Adipocyte (in vitro differentiated cells): ENCODE data around the gene TSKU.
"Not testable (repeated sequence)": the region's sequence is repeated elsewhere in the genome, so short reads cannot be mapped to it uniquely, and the experiment has no call there.

Experiments used
- DNase-seq: peaks from one replicate; pipeline ENCODE4 v3.0.0-alpha.2; 2015; ENCODE audit warnings: low read depth
- H3K27me3 ChIP-seq: replicated peaks from 2 replicates; pipeline ENCODE4 v1.7.0; 2013; ENCODE audit warnings: mild to moderate bottlenecking, low read length, moderate library complexity; ENCODE audit not compliant: control insufficient read depth, insufficient read depth
- H3K36me3 ChIP-seq: 2 replicates; pipeline ENCODE4 v1.7.0; 2013; ENCODE audit warnings: low read length, mild to moderate bottlenecking, moderate library complexity; ENCODE audit not compliant: control insufficient read depth, insufficient read depth, severe bottlenecking
- H3K4me1 ChIP-seq: 2 replicates; pipeline ENCODE4 v1.7.0; 2013; ENCODE audit warnings: mild to moderate bottlenecking, low read length, moderate library complexity; ENCODE audit not compliant: control insufficient read depth, insufficient read depth
- H3K4me3 ChIP-seq: 2 replicates; pipeline ENCODE4 v1.7.0; 2013; ENCODE audit warnings: mild to moderate bottlenecking, low read length, moderate library complexity
- H3K9ac ChIP-seq: 2 replicates; pipeline ENCODE4 v1.7.0; 2013; ENCODE audit warnings: mild to moderate bottlenecking, low read length, moderate library complexity
- H3K9me3 ChIP-seq: 2 replicates; pipeline ENCODE4 v1.7.0; 2013; ENCODE audit warnings: mild to moderate bottlenecking, low read length, moderate library complexity; ENCODE audit not compliant: control insufficient read depth

Gene TSKU

DNA sequence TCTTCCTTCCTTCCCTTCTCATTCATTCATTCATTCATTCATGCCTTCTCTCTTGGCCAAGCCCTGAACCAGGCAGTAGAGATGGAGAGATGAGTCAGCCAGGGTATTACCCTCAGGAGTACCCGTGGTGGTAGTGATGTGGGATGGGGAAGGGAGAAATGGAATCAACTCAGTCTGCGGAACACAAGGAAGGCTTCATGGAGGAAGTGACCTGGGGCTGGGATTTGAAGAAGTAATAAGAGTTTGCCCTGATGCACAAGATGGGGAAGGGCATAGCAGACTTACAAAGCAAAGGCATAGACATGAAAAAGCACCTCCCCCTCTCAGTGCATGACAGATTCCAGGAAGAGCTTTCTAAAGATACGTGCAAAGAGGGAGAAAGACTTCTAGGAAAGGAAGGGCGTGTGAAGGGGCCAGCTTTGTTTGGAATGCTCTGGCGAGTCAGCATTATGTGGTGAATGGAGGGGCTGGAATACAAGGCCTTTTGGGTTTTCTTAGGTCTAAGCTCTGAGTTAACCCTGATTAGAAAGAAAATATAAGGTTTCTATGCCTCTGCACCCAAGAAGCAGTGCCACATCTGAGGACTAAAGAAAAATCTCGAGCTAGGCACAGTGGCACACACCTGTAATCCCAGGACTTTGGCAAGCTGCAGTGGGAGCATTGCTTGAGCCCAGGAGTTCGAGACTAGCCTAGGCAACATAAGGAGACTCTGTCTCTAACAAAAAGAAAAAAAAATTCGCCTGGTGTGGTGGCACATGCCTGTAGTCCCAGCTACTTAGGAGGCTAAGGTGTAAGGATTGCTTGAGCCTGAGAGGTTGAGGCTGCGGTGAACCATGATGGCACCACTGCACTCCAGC lies 41.2 kb downstream of the TSKU start:
- DNase-seq = no peak
- Histone ChIP-seq H3K27me3 (no peaks in the 10 kb centered on the region), H3K9me3 (no peaks in the 10 kb centered on the region), H3K36me3 (no peaks in the 10 kb centered on the region), H3K9ac (no peak overlapping the region), H3K4me3 (no peak overlapping the region), H3K4me1 (peaks cover 17% of the 10 kb centered on the region)

DNA sequence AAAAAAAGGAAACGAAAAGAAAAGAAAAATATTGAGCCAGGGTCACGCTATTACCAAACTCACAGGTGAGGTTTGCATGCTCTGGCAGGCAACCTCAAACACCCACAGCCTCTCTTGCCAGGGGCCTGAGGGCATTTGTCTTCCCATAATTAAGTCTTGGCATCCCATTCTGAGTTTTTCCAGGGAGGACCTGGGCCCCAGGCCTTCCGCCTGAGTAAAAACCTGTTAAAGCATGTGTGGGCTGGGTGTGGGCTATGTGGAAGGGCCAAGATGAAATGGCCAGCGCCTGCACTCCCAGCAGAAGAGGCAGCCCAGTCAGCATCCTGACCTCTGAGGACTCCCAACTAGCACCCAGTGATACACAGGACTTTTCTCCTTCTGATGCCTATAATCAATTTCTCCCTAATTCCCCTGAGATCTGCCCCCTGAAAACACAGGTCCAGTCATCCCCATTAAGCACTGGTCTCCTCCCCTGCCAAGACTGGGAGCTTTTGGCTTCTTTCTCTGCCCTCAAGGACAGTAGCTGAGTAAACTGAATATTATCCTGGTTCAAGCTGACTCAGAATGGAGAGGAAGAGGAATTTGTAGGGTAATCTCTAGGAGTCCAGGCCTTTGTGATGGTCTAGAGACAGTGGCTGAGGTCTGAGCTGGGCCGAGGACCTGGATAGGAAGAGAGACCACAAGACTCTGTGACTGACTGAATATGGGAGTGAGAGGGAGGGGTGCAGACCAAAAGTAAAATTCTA lies 42.0 kb downstream of the TSKU start:
- no peak for DNase-seq
- Histone ChIP-seq H3K9ac (no peak overlapping the region), H3K4me1 (peaks cover 11% of the 10 kb centered on the region), H3K27me3 (no peaks in the 10 kb centered on the region), H3K9me3 (no peaks in the 10 kb centered on the region), H3K4me3 (no peak overlapping the region), H3K36me3 (no peaks in the 10 kb centered on the region)

DNA sequence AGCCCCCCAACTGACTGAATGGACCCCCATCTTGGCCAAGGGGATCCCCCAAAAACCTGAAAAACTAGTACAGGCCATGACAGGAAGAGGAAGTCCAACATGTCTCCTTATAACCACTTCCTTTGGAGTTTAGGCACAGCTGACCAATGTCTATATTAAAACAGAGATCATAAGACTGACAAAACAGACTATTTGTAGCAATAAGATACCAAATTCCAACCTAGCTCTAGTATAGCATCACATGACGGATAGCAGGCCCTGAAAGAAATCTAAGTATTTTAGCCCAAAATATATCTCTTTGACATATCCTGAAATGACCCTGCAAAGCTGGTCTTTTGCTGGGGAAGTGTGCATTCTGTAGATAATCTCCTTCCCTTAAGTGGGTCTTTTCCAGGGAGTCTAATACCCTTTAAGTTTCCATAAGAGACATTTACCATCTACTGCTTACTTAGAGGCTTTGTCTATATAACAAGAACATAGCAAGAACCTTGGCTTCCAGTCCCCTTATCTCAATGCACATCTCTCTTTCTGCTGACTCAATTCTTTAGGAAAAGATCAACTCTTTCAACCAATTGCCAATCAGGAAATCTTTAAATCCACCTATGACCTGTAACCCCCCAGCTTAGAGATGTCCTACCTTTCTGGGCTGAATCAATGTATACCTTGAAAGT lies 42.7 kb downstream of the TSKU start:
- Histone ChIP-seq H3K9me3 (no peaks in the 10 kb centered on the region), H3K36me3 (no peaks in the 10 kb centered on the region), H3K27me3 (no peaks in the 10 kb centered on the region), H3K4me1 (peaks cover 18% of the 10 kb centered on the region), H3K9ac (no peak overlapping the region), H3K4me3 (no peak overlapping the region)
- no peak for DNase-seq

DNA sequence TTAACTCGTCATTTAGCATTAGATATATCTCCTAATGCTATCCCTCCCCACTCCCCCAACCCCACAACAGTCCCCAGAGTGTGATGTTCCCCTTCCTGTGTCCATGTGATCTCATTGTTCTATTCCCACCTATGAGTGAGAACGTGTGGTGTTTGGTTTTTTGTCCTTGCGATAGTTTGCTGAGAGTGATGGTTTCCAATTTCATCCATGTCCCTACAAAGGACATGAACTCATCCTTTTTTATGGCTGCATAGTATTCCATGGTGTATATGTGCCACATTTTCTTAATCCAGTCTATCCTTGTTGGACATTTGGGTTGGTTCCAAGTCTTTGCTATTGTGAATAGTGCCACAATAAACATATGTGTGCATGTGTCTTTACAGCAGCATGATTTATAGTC lies 43.4 kb downstream of the TSKU start:
- not testable (repeated sequence) for H3K36me3 ChIP-seq, H3K27me3 ChIP-seq, DNase-seq, H3K9me3 ChIP-seq, H3K4me3 ChIP-seq, H3K9ac ChIP-seq
- peaks cover 20% of the 10 kb centered on the region for H3K4me1 ChIP-seq

DNA sequence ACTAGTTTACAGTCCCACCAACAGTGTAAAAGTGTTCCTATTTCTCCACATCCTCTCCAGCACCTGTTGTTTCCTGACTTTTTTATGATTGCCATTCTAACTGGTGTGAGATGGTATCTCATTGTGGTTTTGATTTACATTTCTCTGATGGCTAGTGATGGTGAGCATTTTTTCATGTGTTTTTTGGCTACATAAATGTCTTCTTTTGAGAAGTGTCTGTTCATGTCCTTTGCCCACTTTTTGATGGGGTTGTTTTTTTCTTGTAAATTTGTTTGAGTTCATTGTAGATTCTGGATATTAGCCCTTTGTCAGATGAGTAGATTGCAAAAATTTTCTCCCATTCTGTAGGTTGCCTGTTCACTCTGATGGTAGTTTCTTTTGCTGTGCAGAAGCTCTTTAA lies 43.8 kb downstream of the TSKU start:
- not testable (repeated sequence) for H3K9ac ChIP-seq, DNase-seq, H3K4me3 ChIP-seq, H3K36me3 ChIP-seq, H3K9me3 ChIP-seq, H3K27me3 ChIP-seq
- H3K4me1 ChIP-seq = peaks cover 20% of the 10 kb centered on the region

DNA sequence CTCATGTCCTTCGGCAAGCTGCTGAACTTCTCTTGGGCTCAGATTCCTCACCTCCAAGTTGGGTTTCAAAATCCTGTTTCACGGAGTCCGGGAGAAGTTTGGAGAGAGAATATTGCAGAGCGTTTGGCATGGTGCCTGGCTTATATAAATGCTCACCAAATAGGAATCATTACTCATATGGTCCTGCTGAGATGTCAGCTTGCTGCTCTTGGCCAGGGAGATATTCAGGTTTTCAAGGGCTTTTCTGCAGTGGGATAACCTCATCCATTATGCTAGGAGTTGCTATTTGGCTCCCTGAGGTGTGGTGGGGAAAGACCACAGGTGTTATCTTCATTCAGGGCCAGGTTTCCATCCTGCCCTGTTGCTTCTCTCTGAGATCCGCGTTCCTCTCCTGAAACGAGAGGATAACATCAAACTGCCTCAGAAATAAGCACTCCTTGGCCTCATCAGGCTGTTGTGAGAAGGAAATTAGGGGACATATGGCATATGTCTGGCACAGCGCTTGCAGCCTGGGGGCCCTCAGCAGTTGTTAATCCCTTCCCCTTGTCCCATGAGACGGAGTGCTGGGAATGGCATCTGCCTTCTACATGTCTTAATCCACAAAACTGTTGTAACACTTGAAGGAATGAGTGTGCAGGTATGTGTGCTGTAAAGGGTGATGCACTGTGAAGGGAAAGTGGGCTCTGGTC lies 47.6 kb downstream of the TSKU start:
- no peaks in the 10 kb centered on the region for H3K36me3 ChIP-seq
- peaks cover 24% of the 10 kb centered on the region for H3K4me1 ChIP-seq
- H3K9me3 ChIP-seq = no peaks in the 10 kb centered on the region
- no peak overlapping the region for H3K4me3 ChIP-seq
- no peak overlapping the region for H3K9ac ChIP-seq
- DNase-seq = peak; percentile 84
- H3K27me3 ChIP-seq = no peaks in the 10 kb centered on the region

DNA sequence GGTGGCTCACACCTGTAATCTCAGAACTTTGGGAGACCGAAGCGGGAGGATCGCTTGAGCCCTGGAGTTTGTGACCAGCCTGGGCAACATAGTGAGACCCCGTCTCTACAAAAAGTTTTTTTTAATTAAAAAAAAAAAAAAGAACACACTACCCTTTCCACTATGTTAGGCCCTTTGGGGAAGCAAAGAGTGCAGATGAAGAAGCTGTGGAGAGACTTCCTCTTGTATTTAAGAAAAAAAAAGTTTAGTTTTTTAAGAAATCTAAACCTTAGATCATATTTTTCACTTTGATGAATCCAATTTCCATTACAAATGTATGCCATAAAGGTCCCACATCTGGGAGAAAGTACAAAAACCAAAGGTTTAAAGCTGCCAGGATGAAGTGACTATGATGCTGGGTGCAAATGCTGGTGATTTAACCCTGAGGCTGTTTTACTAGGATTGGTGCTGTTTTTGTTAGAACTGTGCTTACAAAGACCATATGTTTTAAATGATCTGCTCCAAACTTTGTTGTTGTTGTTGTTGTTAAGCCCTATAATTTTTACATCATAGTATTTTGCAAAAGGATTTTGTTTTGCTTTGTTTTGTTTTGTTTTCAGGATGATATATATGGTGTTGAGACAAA lies 48.6 kb downstream of the TSKU start:
- peaks cover 34% of the 10 kb centered on the region for H3K4me1 ChIP-seq
- no peak overlapping the region for H3K9ac ChIP-seq
- H3K4me3 ChIP-seq = no peak overlapping the region
- no peaks in the 10 kb centered on the region for H3K27me3 ChIP-seq
- H3K9me3 ChIP-seq = no peaks in the 10 kb centered on the region
- no peaks in the 10 kb centered on the region for H3K36me3 ChIP-seq
- DNase-seq = peak; percentile 53

DNA sequence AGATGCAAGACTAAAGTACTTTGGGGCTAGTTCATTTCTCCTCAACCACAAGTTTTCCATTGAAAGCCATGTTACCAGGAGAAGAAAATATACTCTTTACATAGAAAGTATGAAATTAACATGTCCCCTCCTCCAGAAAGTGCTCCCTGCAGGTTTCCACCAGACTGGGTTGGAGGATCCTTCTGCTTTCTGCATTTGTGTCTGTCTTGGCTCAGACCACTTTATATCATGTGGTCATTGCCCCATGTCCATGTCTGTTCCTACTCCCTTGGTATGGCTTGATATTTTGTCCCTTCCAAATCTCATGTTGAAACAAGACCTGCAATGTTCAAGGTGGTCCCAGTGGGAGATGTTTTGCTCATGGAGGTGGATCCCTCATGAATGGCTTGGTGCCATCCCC lies 49.2 kb downstream of the TSKU start:
- peaks cover 35% of the 10 kb centered on the region for H3K4me1 ChIP-seq
- no peaks in the 10 kb centered on the region for H3K36me3 ChIP-seq
- no peaks in the 10 kb centered on the region for H3K9me3 ChIP-seq
- no peak overlapping the region for H3K4me3 ChIP-seq
- DNase-seq = no peak
- H3K27me3 ChIP-seq = no peaks in the 10 kb centered on the region
- H3K9ac ChIP-seq = no peak overlapping the region

DNA sequence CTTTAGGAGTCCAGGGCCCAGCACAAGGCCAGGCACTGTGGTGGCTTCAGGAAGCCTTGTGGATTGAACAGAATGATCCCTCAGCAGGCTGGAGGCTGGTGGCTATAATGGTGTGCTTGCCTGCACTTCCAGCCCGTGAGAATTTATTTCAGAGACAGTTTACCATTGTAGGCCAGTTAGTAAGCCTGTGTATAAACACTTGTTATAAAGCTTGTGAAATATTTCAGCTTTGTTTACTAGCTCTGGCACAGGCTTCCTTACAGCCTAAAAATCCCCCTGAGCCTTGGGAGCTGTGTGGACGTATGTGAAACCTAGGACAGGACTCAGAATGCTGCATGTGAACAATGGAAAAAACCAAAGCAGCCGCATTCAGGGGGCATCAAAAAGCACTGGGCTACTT lies 51.0 kb downstream of the TSKU start:
- no peaks in the 10 kb centered on the region for H3K9me3 ChIP-seq
- DNase-seq = no peak
- H3K36me3 ChIP-seq = no peaks in the 10 kb centered on the region
- no peak overlapping the region for H3K4me3 ChIP-seq
- no peak overlapping the region for H3K9ac ChIP-seq
- H3K27me3 ChIP-seq = no peaks in the 10 kb centered on the region
- H3K4me1 ChIP-seq = peaks cover 43% of the 10 kb centered on the region

DNA sequence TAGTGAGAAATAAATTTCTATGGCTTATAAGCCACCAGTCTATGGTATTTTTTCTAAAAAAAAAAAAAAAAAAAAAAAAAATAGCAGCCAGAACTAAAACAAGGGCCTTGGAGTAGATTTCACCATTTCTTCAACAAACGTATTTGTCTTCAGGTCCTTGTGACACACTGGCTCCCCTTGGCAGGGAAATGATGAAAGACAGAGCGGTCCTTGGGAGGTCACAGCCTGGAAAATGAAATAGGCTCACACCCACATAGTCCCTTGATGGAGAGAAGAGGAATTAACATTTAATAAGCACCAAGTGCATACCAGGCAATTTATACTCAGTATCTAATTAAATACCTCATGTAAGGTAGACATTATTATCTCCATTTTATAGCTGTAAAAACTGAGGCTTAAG lies 51.9 kb downstream of the TSKU start:
- no peak for DNase-seq

More for the DNA sequence above, 51.9 kb downstream of the TSKU start:
- peaks cover 43% of the 10 kb centered on the region for H3K4me1 ChIP-seq
- H3K27me3 ChIP-seq = peaks cover 3% of the 10 kb centered on the region
- H3K9ac ChIP-seq = no peak overlapping the region
- no peaks in the 10 kb centered on the region for H3K36me3 ChIP-seq
- no peak overlapping the region for H3K4me3 ChIP-seq
- H3K9me3 ChIP-seq = no peaks in the 10 kb centered on the region
